ENCODE measurements around the gene AKT1S1. TPM values are rescaled to one million over a fixed set of nuclear protein-coding genes. Genes with fewer than 3 reads are reported as not detected.

AKT1S1 gene
- total RNA-seq, 4 donors from 2014 or later, result 15.4 to 30.6 (median 21.9) TPM

DNA sequence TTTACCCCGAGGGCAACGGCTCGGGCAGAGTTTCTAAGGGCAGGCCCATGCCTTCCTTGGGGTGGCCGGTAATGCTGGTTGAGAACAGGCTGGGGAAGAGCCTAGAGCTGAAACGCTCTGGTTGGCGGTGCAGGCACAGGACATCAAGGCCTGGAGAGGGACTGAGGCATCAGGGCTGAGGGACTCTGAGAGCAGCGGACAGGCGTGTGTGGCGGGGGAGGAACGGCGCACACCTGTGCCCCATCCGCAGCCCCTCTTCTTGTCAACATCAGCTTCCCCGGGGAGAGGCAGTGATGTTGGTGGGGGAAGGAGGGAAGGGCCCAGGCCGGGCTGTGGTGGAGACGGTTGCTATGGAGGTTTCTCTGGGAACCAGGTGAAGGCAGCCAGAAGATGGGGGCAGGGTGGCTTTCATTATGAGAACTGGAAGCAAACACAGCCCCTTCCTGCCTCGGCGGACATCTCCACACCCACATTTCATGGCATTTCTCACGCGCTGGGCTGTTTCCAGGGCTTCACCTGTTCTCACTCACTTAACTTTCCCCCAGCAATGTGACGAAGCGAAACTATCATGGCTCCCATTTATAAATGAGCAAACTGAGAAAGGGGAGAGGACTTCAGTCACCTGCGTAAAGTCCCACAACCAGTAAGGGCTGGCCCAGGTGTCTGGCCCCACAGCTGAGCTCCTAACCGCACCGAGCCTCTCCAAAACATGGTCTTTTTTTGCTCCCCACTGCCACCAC lies 43.6 kb upstream of the AKT1S1 start:
- H3K27ac ChIP-seq (replicated peaks in 1 of 4), result no peak overlapping the region
- no peak for DNase-seq (ENCODE audit: extremely low spot score)
- TF ChIP-seq POLR2AphosphoS5 (IDR thresholded peaks at IDR 0.05) (no peak), EP300 (IDR thresholded peaks at IDR 0.05) (no peak), POLR2A (IDR thresholded peaks at IDR 0.05; ENCODE audit: low read depth) (no peak)
- TF ChIP-seq, protein P1, sequence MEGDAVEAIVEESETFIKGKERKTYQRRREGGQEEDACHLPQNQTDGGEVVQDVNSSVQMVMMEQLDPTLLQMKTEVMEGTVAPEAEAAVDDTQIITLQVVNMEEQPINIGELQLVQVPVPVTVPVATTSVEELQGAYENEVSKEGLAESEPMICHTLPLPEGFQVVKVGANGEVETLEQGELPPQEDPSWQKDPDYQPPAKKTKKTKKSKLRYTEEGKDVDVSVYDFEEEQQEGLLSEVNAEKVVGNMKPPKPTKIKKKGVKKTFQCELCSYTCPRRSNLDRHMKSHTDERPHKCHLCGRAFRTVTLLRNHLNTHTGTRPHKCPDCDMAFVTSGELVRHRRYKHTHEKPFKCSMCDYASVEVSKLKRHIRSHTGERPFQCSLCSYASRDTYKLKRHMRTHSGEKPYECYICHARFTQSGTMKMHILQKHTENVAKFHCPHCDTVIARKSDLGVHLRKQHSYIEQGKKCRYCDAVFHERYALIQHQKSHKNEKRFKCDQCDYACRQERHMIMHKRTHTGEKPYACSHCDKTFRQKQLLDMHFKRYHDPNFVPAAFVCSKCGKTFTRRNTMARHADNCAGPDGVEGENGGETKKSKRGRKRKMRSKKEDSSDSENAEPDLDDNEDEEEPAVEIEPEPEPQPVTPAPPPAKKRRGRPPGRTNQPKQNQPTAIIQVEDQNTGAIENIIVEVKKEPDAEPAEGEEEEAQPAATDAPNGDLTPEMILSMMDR (IDR thresholded peaks at IDR 0.05), result no peak
- no peak overlapping the region for H3K4me3 ChIP-seq
- H3K27me3 ChIP-seq, result no peaks in the 10 kb centered on the region
- peaks cover 9 to 85% (median 63%) of the 10 kb centered on the region in 4 donors for H3K36me3 ChIP-seq
- H3K9me3 ChIP-seq, result no peaks in the 10 kb centered on the region
- H3K4me1 ChIP-seq, result peaks cover 3 to 36% (median 16%) of the 10 kb centered on the region in 4 donors
- 95% methylated on average over 17 of the region's 24 CpGs for WGBS
- intact Hi-C loops (cut with DNase I), result no loop called here

DNA sequence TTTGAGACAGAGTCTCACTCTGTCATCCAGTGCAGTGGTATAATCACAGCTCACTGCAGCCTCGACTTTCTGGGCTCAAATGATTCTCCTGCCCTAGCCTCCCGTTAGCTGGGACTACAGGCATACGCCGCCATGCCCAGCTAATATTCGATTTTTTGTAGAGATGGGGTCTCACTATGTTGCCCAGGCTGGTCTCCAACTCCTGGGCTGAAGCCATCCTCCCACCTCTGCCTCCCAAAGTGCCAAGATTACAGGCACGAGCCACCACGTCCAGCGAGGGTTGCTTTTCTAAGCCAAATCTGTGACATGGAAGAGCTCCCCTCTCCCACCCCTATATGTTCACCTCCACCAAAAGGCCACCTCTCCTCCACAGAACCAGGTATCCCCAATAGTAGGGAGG lies 40.9 kb upstream of the AKT1S1 start:
- no peak for DNase-seq (ENCODE audit: extremely low spot score)
- H3K27ac ChIP-seq (replicated peaks in 1 of 4), result no peak overlapping the region
- H3K9me3 ChIP-seq, result no peaks in the 10 kb centered on the region
- peaks cover 9 to 80% (median 68%) of the 10 kb centered on the region in 4 donors for H3K36me3 ChIP-seq
- 91% methylated on average over 8 of the region's 8 CpGs for WGBS
- intact Hi-C loops (cut with DNase I), result no loop called here
- H3K27me3 ChIP-seq, result no peaks in the 10 kb centered on the region
- TF ChIP-seq, protein P1 (IDR thresholded peaks at IDR 0.05), result no peak
- TF ChIP-seq EP300 (IDR thresholded peaks at IDR 0.05) (no peak), POLR2A (IDR thresholded peaks at IDR 0.05; ENCODE audit: low read depth) (no peak), POLR2AphosphoS5 (IDR thresholded peaks at IDR 0.05) (no peak)
- H3K4me1 ChIP-seq, result peaks cover 0 to 17% (median 4%) of the 10 kb centered on the region in 4 donors
- H3K4me3 ChIP-seq, result no peak overlapping the region

DNA sequence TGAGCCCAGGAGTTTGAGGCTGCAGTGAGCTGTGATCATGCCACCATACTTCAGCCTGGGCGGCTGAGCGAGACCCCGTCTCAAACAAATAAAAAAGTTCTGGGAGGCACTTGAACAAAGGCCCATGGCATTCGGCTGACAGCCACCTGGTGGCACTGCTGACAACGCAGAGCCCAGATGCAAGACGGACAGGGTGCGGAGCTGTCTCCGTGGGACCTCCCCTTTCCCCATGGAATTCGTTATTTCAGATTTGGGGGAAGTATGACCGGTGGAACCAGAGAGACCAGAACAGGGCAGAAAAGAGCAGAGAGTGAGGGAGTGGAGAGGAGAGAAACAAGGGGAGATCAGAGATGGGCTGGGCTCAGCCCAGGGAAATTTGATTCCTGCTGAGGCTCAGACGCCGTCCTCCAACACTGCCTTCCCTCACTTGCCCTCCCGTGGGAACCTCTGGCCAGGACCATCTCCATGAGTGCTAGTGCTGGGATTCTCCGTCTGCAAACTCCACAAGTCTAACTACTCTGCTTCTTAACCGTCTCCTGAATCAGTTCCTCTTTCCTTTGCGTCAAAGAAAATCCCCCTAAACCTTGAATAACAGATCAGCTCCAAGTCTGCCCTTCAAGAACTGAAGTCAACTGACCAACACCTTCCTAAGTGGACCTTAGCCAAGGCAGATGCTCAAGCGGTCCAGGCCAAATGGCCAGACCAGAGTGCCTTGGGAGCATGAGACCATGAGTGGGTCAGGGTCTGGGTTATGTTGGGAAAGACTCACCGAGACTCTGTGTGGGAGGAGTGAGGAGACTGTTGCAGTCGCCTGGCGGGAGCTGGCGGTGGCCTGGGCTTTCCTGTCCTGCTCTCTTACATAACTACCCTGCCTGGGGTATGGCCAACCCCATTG lies 39.9 kb upstream of the AKT1S1 start:
- Histone ChIP-seq H3K9me3 (no peaks in the 10 kb centered on the region), H3K27me3 (no peaks in the 10 kb centered on the region), H3K27ac (replicated peaks in 1 of 4) (no peak overlapping the region), H3K4me3 (no peak overlapping the region), H3K4me1 (peaks cover 0 to 14% (median 10%) of the 10 kb centered on the region in 4 donors), H3K36me3 (peaks cover 4 to 78% (median 61%) of the 10 kb centered on the region in 4 donors)
- intact Hi-C loops (cut with DNase I), result no loop called here
- DNase-seq (ENCODE audit: extremely low spot score), result no peak
- TF ChIP-seq EP300 (IDR thresholded peaks at IDR 0.05) (no peak), POLR2AphosphoS5 (IDR thresholded peaks at IDR 0.05) (no peak), POLR2A (IDR thresholded peaks at IDR 0.05; ENCODE audit: low read depth) (no peak)
- TF ChIP-seq, protein P1 (IDR thresholded peaks at IDR 0.05), result no peak
- 81% methylated on average over 15 of the region's 21 CpGs for WGBS

DNA sequence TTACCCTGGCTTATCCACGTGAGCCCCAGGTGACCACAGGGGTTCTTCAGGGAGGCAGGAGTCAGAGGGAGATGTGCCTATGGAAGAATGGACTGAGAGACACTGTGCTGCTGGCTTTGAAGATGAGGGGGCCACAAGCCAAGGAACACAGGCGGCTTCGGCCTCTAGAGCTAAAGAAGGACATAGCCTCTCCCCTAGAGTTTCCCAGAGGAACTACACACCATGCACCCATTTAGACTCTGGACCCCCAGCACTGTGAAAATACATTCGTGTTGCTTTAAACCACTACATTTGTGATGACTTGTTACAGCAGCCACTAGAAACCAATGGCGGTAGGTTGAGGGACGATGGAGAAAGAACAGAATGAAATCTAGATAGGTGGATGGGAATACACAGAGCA lies 38.1 kb upstream of the AKT1S1 start:
- Histone ChIP-seq H3K9me3 (no peaks in the 10 kb centered on the region), H3K4me1 (peaks cover 0 to 26% (median 22%) of the 10 kb centered on the region in 4 donors), H3K4me3 (no peak overlapping the region), H3K36me3 (peaks cover 4 to 69% (median 52%) of the 10 kb centered on the region in 4 donors), H3K27ac (replicated peaks in 1 of 4) (no peak overlapping the region), H3K27me3 (no peaks in the 10 kb centered on the region)
- TF ChIP-seq EP300 (IDR thresholded peaks at IDR 0.05) (no peak), POLR2A (IDR thresholded peaks at IDR 0.05; ENCODE audit: low read depth) (no peak), POLR2AphosphoS5 (IDR thresholded peaks at IDR 0.05) (no peak)
- TF ChIP-seq, protein P1 (IDR thresholded peaks at IDR 0.05), result no peak
- WGBS, result 97% methylated on average over 6 of the region's 6 CpGs
- intact Hi-C loops (cut with DNase I), result no loop called here
- no peak for DNase-seq (ENCODE audit: extremely low spot score)

Data from esophagus muscularis mucosa (tissue), 4 donors.